ENCODE results near the gene HOXD4.
A peak's percentile ranks its signal among the peaks of the same experiment; 100 is the strongest.

Gene HOXD4

DNA sequence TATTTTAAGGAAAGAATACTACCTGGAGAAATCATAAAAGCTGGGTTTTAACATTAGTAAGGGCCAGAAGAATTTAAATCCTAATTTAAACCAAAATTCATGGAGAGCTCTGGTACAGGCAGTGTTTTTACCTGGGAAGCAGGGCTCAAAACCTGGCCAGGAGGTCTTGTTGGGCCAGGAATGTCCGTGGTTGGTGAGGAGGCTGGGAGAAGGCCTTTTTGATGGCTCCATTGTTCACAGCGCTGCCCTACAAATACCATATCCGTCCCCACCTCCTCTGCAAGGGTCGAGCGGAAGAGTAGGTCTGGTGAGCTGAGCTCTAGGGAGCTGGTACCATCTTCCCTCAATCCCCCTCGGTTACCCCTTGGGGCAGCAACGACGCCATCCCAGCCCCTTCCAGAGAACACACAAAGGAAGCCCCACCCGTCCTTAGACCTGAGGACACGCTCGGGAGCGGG lies 26.3 kb downstream of the HOXD4 start:
- peak overlapping the region; percentile 58 for H3K4me3 ChIP-seq (ENCODE audit: low read length)
- no peak for DNase-seq (ENCODE audit: low read depth, low spot score)

DNA sequence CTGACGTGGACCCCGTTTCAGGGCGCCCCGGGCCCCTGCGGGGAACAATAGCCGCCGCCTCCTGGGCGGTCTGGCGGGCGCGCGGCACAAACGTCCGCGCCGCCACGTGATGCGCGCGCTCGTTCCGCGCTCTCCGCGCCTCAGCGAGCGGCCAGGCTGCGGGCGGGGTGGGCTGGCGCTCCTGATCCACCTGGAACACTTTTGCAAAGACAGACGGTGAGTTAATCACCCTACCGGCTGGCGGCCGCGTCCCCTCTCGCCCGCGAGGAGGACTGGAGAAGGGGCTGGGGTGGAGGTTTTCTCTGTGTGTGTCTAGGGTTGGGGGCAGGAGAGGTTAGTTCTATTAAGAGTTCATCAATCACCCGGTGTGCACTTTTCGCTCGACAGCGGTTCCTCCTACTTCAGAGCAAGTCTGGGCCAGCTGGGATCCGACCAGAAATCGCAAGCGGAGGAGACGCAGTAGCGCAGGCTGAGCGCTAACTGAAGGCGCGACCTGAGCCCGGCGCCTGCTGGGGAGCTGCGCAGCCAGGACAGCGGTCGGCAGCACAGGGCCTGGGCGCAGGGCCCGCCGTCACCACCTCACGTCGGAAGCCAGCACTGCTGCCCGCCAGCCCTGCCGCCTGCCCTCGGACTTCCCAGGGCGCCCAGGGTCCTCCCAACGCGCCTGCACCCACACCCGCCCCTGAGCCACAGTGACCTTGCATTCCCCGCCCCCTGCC lies 26.8 kb downstream of the HOXD4 start:
- peak overlapping the region; percentile 58 for H3K4me3 ChIP-seq (ENCODE audit: low read length)
- peak; percentile 60 for DNase-seq (ENCODE audit: low read depth, low spot score)

- DNase-seq (ENCODE audit: low read depth, low spot score): no peak
- peak overlapping the region; percentile 58 for H3K4me3 ChIP-seq (ENCODE audit: low read length)
Measured at GRCh38 chr2:176178757-176179295, 27.5 kb downstream of the HOXD4 start.

- no peak for DNase-seq (ENCODE audit: low read depth, low spot score)
Measured at GRCh38 chr2:176181551-176181950, 30.2 kb downstream of the HOXD4 start.

GRCh38 chr2:176182671-176183070 lies 31.3 kb downstream of the HOXD4 start:
- H3K4me3 ChIP-seq (ENCODE audit: low read length): no peak overlapping the region
- DNase-seq (ENCODE audit: low read depth, low spot score): no peak

More at GRCh38 chr2:176181551-176181950, 30.2 kb downstream of the HOXD4 start:
- H3K4me3 ChIP-seq (ENCODE audit: low read length): no peak overlapping the region

GRCh38 chr2:176184749-176185148 lies 33.4 kb downstream of the HOXD4 start:
- no peak for DNase-seq (ENCODE audit: low read depth, low spot score)
- H3K4me3 ChIP-seq (ENCODE audit: low read length): no peak overlapping the region

DNA sequence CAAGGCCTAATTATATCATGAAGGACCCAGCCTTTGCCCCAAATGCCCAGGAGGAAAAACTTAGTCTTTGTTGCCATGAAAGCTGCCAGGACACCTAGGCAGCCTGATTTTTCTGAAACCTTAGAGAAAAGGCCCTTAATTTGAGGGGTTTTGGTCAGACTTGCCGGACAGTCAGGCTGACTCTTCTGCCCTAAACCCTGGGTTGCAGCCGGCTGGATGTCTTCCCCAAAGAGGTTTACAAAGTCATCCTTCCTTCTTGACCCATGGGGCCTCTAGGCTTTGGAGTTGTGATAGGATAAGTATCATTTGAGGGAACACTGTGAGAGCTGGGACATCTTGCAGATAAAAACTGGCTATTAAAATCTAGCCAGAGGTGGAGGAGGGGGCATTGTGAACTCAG lies 34.7 kb downstream of the HOXD4 start:
- H3K4me3 ChIP-seq (ENCODE audit: low read length): no peak overlapping the region
- no peak for DNase-seq (ENCODE audit: low read depth, low spot score)

DNA sequence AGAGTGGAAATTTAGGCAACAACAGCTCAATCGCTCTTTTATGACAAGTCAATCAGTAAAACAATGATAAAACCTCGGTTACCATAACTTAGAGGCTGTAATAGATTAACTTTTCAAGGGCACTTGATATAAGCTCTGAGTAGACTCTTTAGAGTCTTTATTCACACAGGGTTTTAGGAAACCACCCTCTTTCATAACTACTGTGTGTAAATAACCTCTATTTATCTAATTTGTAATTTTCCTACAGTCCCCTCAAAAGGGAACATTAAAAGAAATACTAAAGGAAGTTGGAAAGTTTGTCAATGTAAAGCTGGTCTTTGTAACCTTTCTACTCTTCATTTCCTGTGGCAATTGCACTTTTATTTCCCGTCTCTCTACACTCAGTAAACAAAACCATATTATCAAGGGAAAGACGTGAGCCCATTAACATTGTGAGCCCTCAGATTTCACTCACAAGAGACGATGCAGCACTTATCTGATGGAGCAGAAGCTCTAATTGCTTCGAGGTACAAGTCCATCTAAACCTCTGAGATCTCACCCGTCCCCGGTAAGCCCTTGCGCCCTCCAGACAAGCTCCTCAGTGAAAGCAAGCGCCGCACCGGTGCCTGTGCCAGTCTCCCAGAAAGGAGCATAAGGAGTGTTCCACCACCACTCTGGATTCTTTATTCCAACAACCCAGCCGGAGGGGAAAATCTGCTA lies 36.0 kb downstream of the HOXD4 start:
- no peak for DNase-seq (ENCODE audit: low read depth, low spot score)
- no peak overlapping the region for H3K4me3 ChIP-seq (ENCODE audit: low read length)

GRCh38 chr2:176187899-176188773 lies 36.8 kb downstream of the HOXD4 start, which contains the start of gene HOXD1:
HOXD1 (plus strand) TSS chr2:176188668; CDS start chr2:176188802, 134 bp downstream.
- DNase-seq (ENCODE audit: low read depth, low spot score): no peak
- H3K4me3 ChIP-seq (ENCODE audit: low read length): no peak within 1 kb of the TSS

DNA sequence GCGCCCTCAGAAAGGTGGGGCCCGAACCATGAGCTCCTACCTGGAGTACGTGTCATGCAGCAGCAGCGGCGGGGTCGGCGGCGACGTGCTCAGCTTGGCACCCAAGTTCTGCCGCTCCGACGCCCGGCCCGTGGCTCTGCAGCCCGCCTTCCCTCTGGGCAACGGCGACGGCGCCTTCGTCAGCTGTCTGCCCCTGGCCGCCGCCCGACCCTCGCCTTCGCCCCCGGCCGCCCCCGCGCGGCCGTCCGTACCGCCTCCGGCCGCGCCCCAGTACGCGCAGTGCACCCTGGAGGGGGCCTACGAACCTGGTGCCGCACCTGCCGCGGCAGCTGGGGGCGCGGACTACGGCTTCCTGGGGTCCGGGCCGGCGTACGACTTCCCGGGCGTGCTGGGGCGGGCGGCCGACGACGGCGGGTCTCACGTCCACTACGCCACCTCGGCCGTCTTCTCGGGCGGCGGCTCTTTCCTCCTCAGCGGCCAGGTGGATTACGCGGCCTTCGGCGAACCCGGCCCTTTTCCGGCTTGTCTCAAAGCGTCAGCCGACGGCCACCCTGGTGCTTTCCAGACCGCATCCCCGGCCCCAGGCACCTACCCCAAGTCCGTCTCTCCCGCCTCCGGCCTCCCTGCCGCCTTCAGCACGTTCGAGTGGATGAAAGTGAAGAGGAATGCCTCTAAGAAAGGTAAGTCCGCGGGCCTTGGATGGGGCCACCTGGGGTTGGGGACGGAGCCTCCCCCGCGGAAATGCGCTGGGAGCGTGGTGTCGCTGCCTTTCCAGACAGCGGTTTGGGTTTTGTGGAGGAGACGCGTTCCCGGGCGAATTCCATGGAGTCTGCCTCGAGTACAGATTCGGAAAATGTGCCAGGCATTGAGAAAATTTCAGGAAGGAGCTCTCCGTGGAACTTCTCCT lies 37.7 kb downstream of the HOXD4 start:
- no peak for DNase-seq (ENCODE audit: low read depth, low spot score)

GRCh38 chr2:176189681-176190641 lies 38.6 kb downstream of the HOXD4 start:
- no peak for DNase-seq (ENCODE audit: low read depth, low spot score)
- no peak overlapping the region for H3K4me3 ChIP-seq (ENCODE audit: low read length)

More for the DNA sequence above, 37.7 kb downstream of the HOXD4 start:
- H3K4me3 ChIP-seq (ENCODE audit: low read length): no peak overlapping the region

DNA sequence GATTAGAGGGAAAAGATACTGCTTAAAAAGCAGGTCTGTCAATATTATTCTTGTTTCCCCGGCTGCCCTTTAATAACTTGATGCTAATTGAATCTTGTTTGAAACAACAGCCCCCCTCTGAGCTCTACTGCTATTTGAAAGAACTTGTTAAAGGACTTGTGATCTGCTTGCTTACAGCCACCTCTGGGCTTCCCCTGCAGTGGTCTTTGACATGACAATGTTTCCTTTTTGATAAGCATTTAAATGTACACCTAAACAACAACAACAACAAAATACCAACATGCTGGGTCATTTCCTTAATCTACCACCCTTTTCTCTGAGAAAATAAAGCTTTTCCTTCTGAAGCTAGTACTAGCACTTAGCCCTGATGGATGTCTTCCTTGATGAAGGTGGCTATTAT lies 41.0 kb downstream of the HOXD4 start:
- no peak overlapping the region for H3K4me3 ChIP-seq (ENCODE audit: low read length)
- DNase-seq (ENCODE audit: low read depth, low spot score): no peak

DNA sequence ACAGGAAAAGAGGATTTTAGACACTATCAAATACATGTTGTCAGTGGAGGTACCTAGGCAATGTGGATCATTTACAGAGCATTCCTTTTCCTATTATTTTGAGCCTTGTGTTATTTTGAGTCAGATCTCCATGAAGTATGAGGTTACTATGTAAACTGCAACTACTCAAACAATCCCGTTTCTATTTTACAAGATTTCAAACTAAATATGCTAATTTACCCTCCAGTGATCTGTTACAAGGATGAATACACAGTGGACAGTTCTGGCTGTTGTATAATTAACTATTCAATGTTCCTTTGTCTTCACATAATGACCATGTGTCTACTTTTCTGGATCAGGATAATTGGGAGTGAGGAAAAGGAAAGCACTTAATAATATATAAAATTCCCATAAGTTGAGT lies 41.7 kb downstream of the HOXD4 start:
- no peak overlapping the region for H3K4me3 ChIP-seq (ENCODE audit: low read length)
- no peak for DNase-seq (ENCODE audit: low read depth, low spot score)

GRCh38 chr2:176199902-176200301 lies 48.6 kb downstream of the HOXD4 start:
- H3K4me3 ChIP-seq (ENCODE audit: low read length): no peak overlapping the region
- no peak for DNase-seq (ENCODE audit: low read depth, low spot score)

GRCh38 chr2:176200971-176201370 lies 49.6 kb downstream of the HOXD4 start:
- DNase-seq (ENCODE audit: low read depth, low spot score): no peak

GRCh38 chr2:176202491-176202890 lies 51.1 kb downstream of the HOXD4 start:
- DNase-seq (ENCODE audit: low read depth, low spot score): no peak

More at GRCh38 chr2:176200971-176201370, 49.6 kb downstream of the HOXD4 start:
- no peak overlapping the region for H3K4me3 ChIP-seq (ENCODE audit: low read length)

More at GRCh38 chr2:176202491-176202890, 51.1 kb downstream of the HOXD4 start:
- no peak overlapping the region for H3K4me3 ChIP-seq (ENCODE audit: low read length)
